GM23338 (cell line): ENCODE results near the gene LIPM. TPM values are rescaled to one million over a fixed set of nuclear protein-coding genes. Genes with fewer than 3 reads are reported as not detected.

Source experiments
- ATAC-seq: fragments of 200-7000 bp; cut with Tn5 transposase; 3 replicates; pipeline ENCODE4 v1.9.1; 2020
- DNase-seq: peaks from one replicate; pipeline ENCODE4 v3.0.0-alpha.2; 2015; ENCODE audit warnings: low spot score
- H2AFZ ChIP-seq: fragments of 200-600 bp; sonication (generic); 2 replicates; pipeline ENCODE4 v1.8.0; 2016; ENCODE audit warnings: antibody characterized with exemption, mild to moderate bottlenecking, moderate library complexity
- H3F3A ChIP-seq: fragments of 200-600 bp; sonication (generic); replicated peaks from 2 replicates; pipeline ENCODE4 v1.8.0; 2017; ENCODE audit warnings: antibody characterized with exemption, mixed run types, low read depth
- H3K27ac ChIP-seq: fragments of 200-600 bp; sonication (generic); 2 replicates; pipeline ENCODE4 v1.6.1; 2016; ENCODE audit warnings: low read depth
- H3K27me3 ChIP-seq: fragments of 200-600 bp; sonication (generic); 2 replicates; pipeline ENCODE4 v1.8.0; 2016; ENCODE audit warnings: mild to moderate bottlenecking, mixed run types, moderate library complexity; ENCODE audit not compliant: insufficient read depth
- H3K36me3 ChIP-seq: fragments of 200-600 bp; sonication (generic); 2 replicates; pipeline ENCODE4 v1.8.0; 2016; ENCODE audit warnings: mild to moderate bottlenecking; ENCODE audit not compliant: insufficient read depth
- H3K4me1 ChIP-seq: fragments of 200-600 bp; sonication (generic); 2 replicates; pipeline ENCODE4 v1.8.0; 2016; ENCODE audit warnings: mild to moderate bottlenecking, moderate library complexity; ENCODE audit not compliant: insufficient read depth
- H3K4me2 ChIP-seq: fragments of 200-600 bp; sonication (generic); 2 replicates; pipeline ENCODE4 v1.7.1; 2017; ENCODE audit warnings: mixed run types
- H3K4me3 ChIP-seq: fragments of 200-600 bp; sonication (generic); 2 replicates; pipeline ENCODE4 v1.6.1; 2016; ENCODE audit warnings: mixed run types
- H3K79me2 ChIP-seq: fragments of 200-600 bp; sonication (generic); replicated peaks from 2 replicates; pipeline ENCODE4 v1.8.0; 2017; ENCODE audit warnings: mild to moderate bottlenecking; ENCODE audit not compliant: insufficient read depth
- H3K9me2 ChIP-seq: fragments of 200-600 bp; sonication (generic); 2 replicates; pipeline ENCODE4 v1.8.0; 2017; ENCODE audit not compliant: insufficient read depth
- H4K20me1 ChIP-seq: fragments of 200-600 bp; sonication (generic); replicated peaks from 2 replicates; pipeline ENCODE4 v1.8.0; 2017; ENCODE audit warnings: mild to moderate bottlenecking; ENCODE audit not compliant: insufficient read depth
- H3K27ac Mint-ChIP-seq: 2 replicates; pipeline ENCODE4 v1.8.0; 2020; ENCODE audit warnings: inconsistent platforms, mild to moderate bottlenecking, moderate library complexity, mixed read lengths
- H3K27me3 Mint-ChIP-seq: 3 replicates; pipeline ENCODE4 v1.8.0; 2022; ENCODE audit warnings: low read depth, mild to moderate bottlenecking, moderate library complexity, mixed read lengths, inconsistent platforms; ENCODE audit not compliant: insufficient read depth, poor library complexity
- H3K36me3 Mint-ChIP-seq: 3 replicates; pipeline ENCODE4 v1.8.0; 2021; ENCODE audit warnings: low read depth, mild to moderate bottlenecking, inconsistent platforms, moderate library complexity, mixed read lengths
- H3K4me1 Mint-ChIP-seq: 3 replicates; pipeline ENCODE4 v1.8.0; 2020; ENCODE audit warnings: mild to moderate bottlenecking, inconsistent platforms, mixed read lengths
- H3K4me3 Mint-ChIP-seq: 3 replicates; pipeline ENCODE4 v1.8.0; 2021; ENCODE audit warnings: moderate library complexity, mild to moderate bottlenecking, inconsistent platforms, mixed read lengths
- H3K9me3 Mint-ChIP-seq: 3 replicates; pipeline ENCODE4 v1.8.0; 2020; ENCODE audit warnings: moderate library complexity, mild to moderate bottlenecking, inconsistent platforms, mixed read lengths
- CREB1 ChIP-seq: fragments of 250-450 bp; sonication (Bioruptor Pico); IDR thresholded peaks from 2 replicates; pipeline ENCODE4 v1.5.0; 2020; ENCODE audit warnings: low read depth, mild to moderate bottlenecking, moderate library complexity
- CTCF ChIP-seq, 2 experiments: fragments of 200-600 bp in 1 of 2; sonication (generic) in 1 of 2; conservative IDR thresholded peaks; 2 replicates each; pipeline versions ENCODE4 v1.5.1 to v1.6.1; 2016 to 2017; ENCODE audit warnings: antibody characterized with exemption in 2 of 2, low read depth in 2 of 2, mild to moderate bottlenecking in 2 of 2, moderate library complexity in 1 of 2
- ETS1 ChIP-seq: IDR thresholded peaks from 2 replicates; pipeline ENCODE4 v1.6.1; 2016; ENCODE audit warnings: antibody characterized with exemption
- EZH2 ChIP-seq: fragments of 200-600 bp; sonication (generic); IDR thresholded peaks from one replicate; pipeline ENCODE4 v1.8.0; 2017; ENCODE audit warnings: antibody characterized with exemption, mild to moderate bottlenecking, low read depth; ENCODE audit not compliant: unreplicated experiment
- EZH2phosphoT487 ChIP-seq: fragments of 200-600 bp; sonication (generic); IDR thresholded peaks from one replicate; pipeline ENCODE4 v1.8.1; 2018; ENCODE audit warnings: antibody characterized with exemption; ENCODE audit not compliant: unreplicated experiment
- JUNB ChIP-seq: IDR thresholded peaks from one replicate; pipeline ENCODE4 v1.6.1; 2016; ENCODE audit warnings: antibody characterized with exemption; ENCODE audit not compliant: unreplicated experiment
- NANOG ChIP-seq: IDR thresholded peaks from 2 replicates; pipeline ENCODE4 v1.6.1; 2016; ENCODE audit warnings: antibody characterized with exemption, borderline replicate concordance
- POLR2AphosphoS5 ChIP-seq: IDR thresholded peaks from 2 replicates; pipeline ENCODE4 v1.6.1; 2016; ENCODE audit warnings: antibody characterized with exemption, low read depth
- REST ChIP-seq: IDR thresholded peaks from one replicate; pipeline ENCODE4 v1.6.1; 2018; ENCODE audit warnings: antibody characterized with exemption; ENCODE audit not compliant: unreplicated experiment
- STAT1 ChIP-seq: IDR thresholded peaks from one replicate; pipeline ENCODE4 v1.6.1; 2016; ENCODE audit warnings: antibody characterized with exemption; ENCODE audit not compliant: unreplicated experiment
- ZNF114 ChIP-seq: fragments of 250-450 bp; sonication (Bioruptor Pico); IDR thresholded peaks from 2 replicates; pipeline ENCODE4 v1.5.0; 2020; ENCODE audit warnings: mild to moderate bottlenecking, moderate library complexity
- ZNF331 ChIP-seq: fragments of 250-450 bp; sonication (Bioruptor Pico); IDR thresholded peaks from 2 replicates; pipeline ENCODE4 v1.5.0; 2020; ENCODE audit warnings: low read depth, mild to moderate bottlenecking, moderate library complexity
- ZNF462 ChIP-seq: fragments of 250-450 bp; sonication (Bioruptor Pico); IDR thresholded peaks from 2 replicates; pipeline ENCODE4 v1.5.0; 2020; ENCODE audit warnings: mild to moderate bottlenecking, moderate library complexity
- polyA plus RNA-seq: library from polyadenylated mRNA; unstranded; fragments of >200 nt; fragmentation: Nextera tagmentation; extraction: Ambion mirVana; gene quantifications from 2 replicates; pipeline ENCODE4 v1.2.1, GENCODE V29; 2016
- total RNA-seq: library from RNA; depleted of rRNA; stranded (reverse); fragments of >200 nt; shearing (Covaris generic); gene quantifications from 2 replicates; pipeline ENCODE4 v1.2.3, GENCODE V29; 2014

Gene LIPM
- total and polyA plus RNA-seq, 2 experiments from 2014 or later: not detected

- Histone ChIP-seq H3K27ac (no peak overlapping the region), H3K27me3 (no peaks in the 10 kb centered on the region), H3K4me3 (no peak overlapping the region), H3K36me3 (no peaks in the 10 kb centered on the region), H4K20me1 (no peaks in the 10 kb centered on the region), H3K4me1 (no peaks in the 10 kb centered on the region), H3K79me2 (no peaks in the 10 kb centered on the region), H3K9me2 (no peaks in the 10 kb centered on the region), H3K4me2 (no peak overlapping the region), H2AFZ (no peak overlapping the region), H3F3A (no peaks in the 10 kb centered on the region)
- DNase-seq: no peak
- ATAC-seq: no peak
- Mint-ChIP-seq H3K27ac (no peak overlapping the region), H3K4me3 (no peak overlapping the region), H3K27me3 (no peaks in the 10 kb centered on the region), H3K4me1 (peaks cover 9% of the 10 kb centered on the region; the same call in 2 of the 3 replicates), H3K36me3 (no peaks in the 10 kb centered on the region), H3K9me3 (no peaks in the 10 kb centered on the region)
- no peak for TF ChIP-seq CTCF (conservative IDR thresholded peaks at IDR 0.05; ENCODE audit: low read depth in 2 of 2)
- no peak for TF ChIP-seq ZNF331 (CRISPR knock-in tag)
- TF ChIP-seq POLR2AphosphoS5: no peak
- no peak for TF ChIP-seq EZH2
- TF ChIP-seq ZNF114: no peak
- TF ChIP-seq STAT1: no peak
- no peak for TF ChIP-seq REST
- no peak for TF ChIP-seq NANOG
- TF ChIP-seq ETS1: no peak
- no peak for TF ChIP-seq ZNF462 (CRISPR knock-in tag)
- no peak for TF ChIP-seq CREB1
- TF ChIP-seq JUNB: no peak
- TF ChIP-seq EZH2phosphoT487: no peak
Measured at GRCh38 chr10:88805361-88805760, 2.8 kb downstream of the LIPM start.
